OCI-M2 (cell line): ENCODE data around the gene STARD8.
A peak's percentile ranks its signal among the peaks of the same experiment; 100 is the strongest.

Experiments
- DNase-seq: peaks from one replicate; lab custom pipeline; 2025; ENCODE audit not compliant: unreplicated experiment; lab: John Stamatoyannopoulos, UW

STARD8 gene

GRCh38 chrX:68691921-68692320, 44.5 kb downstream of the STARD8 start:
- DNase-seq: no peak

- DNase-seq: no peak
Measured at GRCh38 chrX:68692651-68693050, 45.2 kb downstream of the STARD8 start.

- DNase-seq: peak; percentile 62
Measured at GRCh38 chrX:68693481-68694434, 46.3 kb downstream of the STARD8 start.

GRCh38 chrX:68694435-68695205, 47.2 kb downstream of the STARD8 start:
- DNase-seq: no peak

GRCh38 chrX:68695206-68695845, 47.9 kb downstream of the STARD8 start:
- DNase-seq: no peak

- DNase-seq: peak; percentile 52
Measured at GRCh38 chrX:68696267-68696990, 49.0 kb downstream of the STARD8 start.

- no peak for DNase-seq
Measured at GRCh38 chrX:68697036-68697435, 49.6 kb downstream of the STARD8 start.

GRCh38 chrX:68697465-68698125, 50.1 kb downstream of the STARD8 start:
- DNase-seq: peak; percentile 81

GRCh38 chrX:68698942-68699341, 51.5 kb downstream of the STARD8 start:
- no peak for DNase-seq

GRCh38 chrX:68699960-68700746, 52.7 kb downstream of the STARD8 start:
- no peak for DNase-seq

GRCh38 chrX:68703369-68703768, 55.9 kb downstream of the STARD8 start:
- DNase-seq: no peak

GRCh38 chrX:68703846-68704245, 56.4 kb downstream of the STARD8 start:
- DNase-seq: no peak

GRCh38 chrX:68705986-68706385, 58.5 kb downstream of the STARD8 start:
- DNase-seq: no peak

- no peak for DNase-seq
Measured at GRCh38 chrX:68708503-68709290, 61.2 kb downstream of the STARD8 start.

- no peak for DNase-seq
Measured at GRCh38 chrX:68710870-68711576, 63.6 kb downstream of the STARD8 start.

GRCh38 chrX:68711845-68712244, 64.4 kb downstream of the STARD8 start:
- DNase-seq: no peak

GRCh38 chrX:68714856-68715255, 67.4 kb downstream of the STARD8 start:
- no peak for DNase-seq

- no peak for DNase-seq
Measured at GRCh38 chrX:68717196-68717595, 69.7 kb downstream of the STARD8 start.
